Measurements from ENCODE around the gene MEG3.

- TF ChIP-seq POLR2A (IDR thresholded peaks at IDR 0.05; ENCODE audit: low read length) (no peak), GATA1 (IDR thresholded peaks at IDR 0.05; ENCODE audit: low read depth, low read length) (no peak)
Measured at GRCh38 chr14:100905166-100905565, 79.2 kb downstream of the MEG3 start.
